ENCODE measurements around the gene WWOX. TPM values are rescaled to one million over a fixed set of nuclear protein-coding genes. Genes with fewer than 3 reads are reported as not detected.

WWOX gene
- total RNA-seq, 1 experiment from 2014 or later: 35.6 TPM

DNA sequence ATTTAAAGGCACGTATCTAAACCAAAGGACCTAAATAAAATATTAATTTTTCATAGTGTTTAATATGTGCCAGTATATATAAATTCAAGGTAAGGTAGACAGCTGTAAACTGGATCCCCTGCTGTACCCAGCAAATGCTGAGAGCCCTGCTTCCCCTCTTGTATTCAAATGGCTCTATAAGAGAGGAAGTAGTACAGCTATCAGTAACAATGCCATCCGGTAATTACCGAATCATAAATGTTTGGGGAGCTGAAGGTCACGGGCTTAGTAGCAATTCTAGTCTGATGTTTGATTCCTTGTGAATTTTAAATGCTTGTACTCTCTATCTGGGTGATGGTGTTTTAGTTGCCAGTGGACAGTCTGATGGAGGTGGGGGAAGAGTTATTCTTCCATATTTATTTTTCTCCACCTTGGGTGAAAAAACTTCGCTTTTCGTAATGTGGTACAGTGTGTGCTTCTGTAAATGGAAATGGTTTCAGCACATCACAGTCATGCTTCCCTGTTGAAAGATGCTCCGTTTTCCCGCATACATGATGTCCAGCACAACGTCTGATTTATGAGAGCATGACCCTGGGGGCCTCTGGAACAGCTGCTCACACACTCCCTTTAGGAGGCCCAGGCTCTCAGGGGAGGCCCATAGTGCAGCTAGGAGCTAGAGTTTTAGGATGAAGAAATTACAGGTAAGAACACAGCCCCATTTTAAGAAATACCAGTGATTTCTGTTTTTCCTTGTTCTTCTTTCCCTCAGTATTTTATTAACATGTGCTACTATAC is 423.9 kb downstream of the WWOX start:
- H3K9me3 ChIP-seq (ENCODE audit: insufficient read depth, low read depth): no peaks in the 10 kb centered on the region
- H3K4me1 ChIP-seq (replicated peaks; ENCODE audit: insufficient read depth): no peaks in the 10 kb centered on the region
- no peaks in the 10 kb centered on the region for H3K9me2 ChIP-seq (ENCODE audit: insufficient read depth)
- H3K79me2 ChIP-seq (ENCODE audit: low read depth): no peaks in the 10 kb centered on the region
- no peak overlapping the region for H3K4me2 ChIP-seq
- BruUV-seq (replicated peaks): no TSS peak
- no peaks in the 10 kb centered on the region for H4K20me1 ChIP-seq (ENCODE audit: insufficient read depth)
- ChIA-PET POLR2A (ENCODE audit: unreplicated experiment) (no interaction called here), CTCF (no interaction called here)
- no peak overlapping the region for H3K4me3 ChIP-seq
- H3K27ac ChIP-seq: no peak overlapping the region
- no peak overlapping the region for H2AFZ ChIP-seq
- no peaks in the 10 kb centered on the region for H3K36me3 ChIP-seq (ENCODE audit: low read depth)
- TF ChIP-seq EZH2 (IDR thresholded peaks at IDR 0.05; ENCODE audit: low read depth): no peak
- TF ChIP-seq, protein P1, sequence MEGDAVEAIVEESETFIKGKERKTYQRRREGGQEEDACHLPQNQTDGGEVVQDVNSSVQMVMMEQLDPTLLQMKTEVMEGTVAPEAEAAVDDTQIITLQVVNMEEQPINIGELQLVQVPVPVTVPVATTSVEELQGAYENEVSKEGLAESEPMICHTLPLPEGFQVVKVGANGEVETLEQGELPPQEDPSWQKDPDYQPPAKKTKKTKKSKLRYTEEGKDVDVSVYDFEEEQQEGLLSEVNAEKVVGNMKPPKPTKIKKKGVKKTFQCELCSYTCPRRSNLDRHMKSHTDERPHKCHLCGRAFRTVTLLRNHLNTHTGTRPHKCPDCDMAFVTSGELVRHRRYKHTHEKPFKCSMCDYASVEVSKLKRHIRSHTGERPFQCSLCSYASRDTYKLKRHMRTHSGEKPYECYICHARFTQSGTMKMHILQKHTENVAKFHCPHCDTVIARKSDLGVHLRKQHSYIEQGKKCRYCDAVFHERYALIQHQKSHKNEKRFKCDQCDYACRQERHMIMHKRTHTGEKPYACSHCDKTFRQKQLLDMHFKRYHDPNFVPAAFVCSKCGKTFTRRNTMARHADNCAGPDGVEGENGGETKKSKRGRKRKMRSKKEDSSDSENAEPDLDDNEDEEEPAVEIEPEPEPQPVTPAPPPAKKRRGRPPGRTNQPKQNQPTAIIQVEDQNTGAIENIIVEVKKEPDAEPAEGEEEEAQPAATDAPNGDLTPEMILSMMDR (conservative IDR thresholded peaks at IDR 0.05): no peak
- intact Hi-C loops (cut with micrococcal nuclease; ENCODE audit: unreplicated experiment): no loop called here
- no peaks in the 10 kb centered on the region for H3K27me3 ChIP-seq (ENCODE audit: insufficient read depth, low read depth)
- H3F3A ChIP-seq (ENCODE audit: insufficient read depth, low read depth): no peaks in the 10 kb centered on the region
- no peak for DNase-seq

DNA sequence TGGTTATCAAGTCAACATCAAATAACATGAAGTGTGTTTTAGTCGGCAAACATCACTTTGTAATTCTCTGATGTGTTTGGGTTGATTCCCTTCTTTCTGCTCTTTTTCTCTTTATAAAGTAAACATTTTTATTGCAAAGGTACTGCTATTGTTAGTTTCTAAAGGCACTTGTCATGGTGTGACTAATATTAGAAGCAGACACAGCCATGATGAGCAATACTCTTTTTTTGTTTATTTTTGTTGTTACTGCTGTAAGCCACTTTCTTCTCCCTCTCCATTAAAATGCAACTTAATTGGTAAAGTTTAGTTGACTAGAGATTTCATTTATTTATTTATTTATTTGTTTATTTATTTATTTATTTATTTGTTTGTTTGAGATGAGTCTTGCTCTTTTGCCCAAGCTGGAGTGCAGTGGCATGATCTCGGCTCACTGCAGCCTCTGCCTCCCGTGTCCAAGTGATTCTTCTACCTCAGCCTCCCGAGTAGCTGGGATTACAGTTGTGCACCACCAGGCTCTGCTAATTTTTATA is 424.7 kb downstream of the WWOX start:
- ChIA-PET POLR2A (ENCODE audit: unreplicated experiment) (no interaction called here), CTCF (no interaction called here)
- Histone ChIP-seq H3K4me1 (replicated peaks; ENCODE audit: insufficient read depth) (no peaks in the 10 kb centered on the region), H3K36me3 (ENCODE audit: low read depth) (no peaks in the 10 kb centered on the region), H3F3A (ENCODE audit: insufficient read depth, low read depth) (no peaks in the 10 kb centered on the region), H3K4me3 (no peak overlapping the region), H3K79me2 (ENCODE audit: low read depth) (no peaks in the 10 kb centered on the region), H3K27me3 (ENCODE audit: insufficient read depth, low read depth) (no peaks in the 10 kb centered on the region), H3K4me2 (no peak overlapping the region), H3K9me2 (ENCODE audit: insufficient read depth) (no peaks in the 10 kb centered on the region), H2AFZ (no peak overlapping the region), H3K9me3 (ENCODE audit: insufficient read depth, low read depth) (no peaks in the 10 kb centered on the region), H3K27ac (no peak overlapping the region), H4K20me1 (ENCODE audit: insufficient read depth) (no peaks in the 10 kb centered on the region)
- intact Hi-C loops (cut with micrococcal nuclease; ENCODE audit: unreplicated experiment): no loop called here
- BruUV-seq (replicated peaks): no TSS peak
- no peak for DNase-seq
- TF ChIP-seq EZH2 (IDR thresholded peaks at IDR 0.05; ENCODE audit: low read depth): no peak
- TF ChIP-seq, protein P1 (conservative IDR thresholded peaks at IDR 0.05): no peak

- Histone ChIP-seq H3K9me2 (ENCODE audit: insufficient read depth) (no peaks in the 10 kb centered on the region), H3K4me2 (no peak overlapping the region), H3K79me2 (ENCODE audit: low read depth) (no peaks in the 10 kb centered on the region), H3K36me3 (ENCODE audit: low read depth) (no peaks in the 10 kb centered on the region), H3K4me3 (no peak overlapping the region), H3K27ac (no peak overlapping the region), H3K9me3 (ENCODE audit: insufficient read depth, low read depth) (no peaks in the 10 kb centered on the region), H2AFZ (no peak overlapping the region), H4K20me1 (ENCODE audit: insufficient read depth) (no peaks in the 10 kb centered on the region), H3K27me3 (ENCODE audit: insufficient read depth, low read depth) (no peaks in the 10 kb centered on the region), H3F3A (ENCODE audit: insufficient read depth, low read depth) (no peaks in the 10 kb centered on the region), H3K4me1 (replicated peaks; ENCODE audit: insufficient read depth) (no peaks in the 10 kb centered on the region)
- no TSS peak for BruUV-seq (replicated peaks)
- DNase-seq: no peak
- CTCF ChIA-PET: no interaction called here
- POLR2A ChIA-PET (ENCODE audit: unreplicated experiment): no interaction called here
- intact Hi-C loops (cut with micrococcal nuclease; ENCODE audit: unreplicated experiment): no loop called here
- TF ChIP-seq, protein P1 (conservative IDR thresholded peaks at IDR 0.05): no peak
- TF ChIP-seq EZH2 (IDR thresholded peaks at IDR 0.05; ENCODE audit: low read depth): no peak
Measured at GRCh38 chr16:78528265-78528664, 428.8 kb downstream of the WWOX start.

Data from PC-9 (cell line).